ENCODE results near the gene CTNNA3.
"Not testable (repeated sequence)": the region's sequence is repeated elsewhere in the genome, so short reads cannot be mapped to it uniquely, and the experiment has no call there.

The CTNNA3 gene

DNA sequence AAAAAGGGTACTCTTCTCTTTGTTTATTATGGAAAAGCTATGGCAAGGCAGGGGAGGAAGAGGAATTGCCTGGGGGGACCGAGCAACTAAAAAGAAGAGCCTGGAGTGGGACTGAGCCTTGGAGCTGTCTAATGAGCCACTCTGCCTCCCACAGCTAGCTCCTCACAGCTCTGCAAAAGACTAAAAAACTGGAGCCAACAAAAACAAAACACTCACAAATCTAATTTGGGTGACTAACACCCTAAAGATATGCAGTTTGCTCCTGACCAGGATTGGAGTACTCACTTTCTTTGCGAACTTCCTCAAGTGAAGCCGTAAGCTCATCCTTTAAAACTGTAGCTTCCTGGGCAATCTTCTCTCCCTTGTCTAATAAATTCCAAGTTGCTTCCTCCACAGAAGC lies 89.4 kb downstream of the CTNNA3 start:
- DNase-seq (ENCODE audit: low read depth in 2 of 3, low spot score in 2 of 3) = no peak

DNA sequence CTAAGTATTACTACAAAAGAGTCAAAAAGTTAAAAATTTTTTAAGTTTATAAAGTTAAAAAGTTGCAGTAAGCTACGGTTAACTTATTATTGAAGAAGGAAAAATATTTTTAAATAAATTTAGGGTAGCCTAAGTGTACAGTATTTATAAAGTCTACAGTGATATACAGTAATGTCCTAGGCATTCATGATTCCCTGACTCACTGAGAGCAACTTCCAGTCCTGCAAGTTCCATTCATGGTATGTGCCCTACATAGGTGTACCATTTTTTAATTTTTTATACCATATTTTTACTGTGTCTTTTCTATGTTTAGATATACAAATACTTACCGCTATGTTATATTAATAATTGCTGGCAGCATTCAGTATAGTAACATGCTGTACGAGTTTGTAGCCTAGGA lies 92.3 kb downstream of the CTNNA3 start:
- DNase-seq (ENCODE audit: low read depth in 2 of 3, low spot score in 2 of 3) = no peak

- DNase-seq (ENCODE audit: low read depth in 2 of 3, low spot score in 2 of 3) = no peak
Measured at GRCh38 chr10:67603086-67603485, 92.9 kb downstream of the CTNNA3 start.

DNA sequence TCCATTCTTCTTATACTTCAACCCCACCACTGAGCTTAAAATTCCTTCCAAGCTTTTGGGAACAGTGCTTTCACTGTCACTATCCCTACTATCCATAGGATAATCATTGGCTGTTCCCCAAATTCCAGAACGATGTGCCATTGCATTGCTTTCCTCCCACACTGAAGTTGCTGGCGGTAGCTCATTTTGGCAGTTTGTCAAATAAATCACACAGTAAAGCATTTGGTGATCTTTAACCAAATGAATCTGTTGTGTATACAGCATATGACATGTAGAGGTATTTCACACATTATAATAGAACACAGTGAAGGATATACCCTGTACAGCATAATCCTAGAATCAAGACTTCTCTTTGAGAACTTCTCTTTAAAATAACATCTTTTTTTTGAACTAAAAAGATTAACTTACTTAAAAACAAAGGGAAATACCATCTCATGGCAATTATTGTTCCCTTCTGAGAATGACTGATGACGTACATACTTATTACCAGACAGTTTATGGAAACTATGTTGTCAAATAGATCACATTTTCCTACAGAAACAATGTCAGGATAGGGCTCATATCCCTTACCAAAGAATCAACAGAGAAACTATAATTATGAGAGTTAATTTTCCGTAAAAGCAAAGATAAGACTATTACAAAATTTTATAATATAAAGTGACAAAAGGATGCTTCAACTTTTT lies 93.6 kb downstream of the CTNNA3 start:
- no peak for DNase-seq (ENCODE audit: low read depth in 2 of 3, low spot score in 2 of 3)

DNA sequence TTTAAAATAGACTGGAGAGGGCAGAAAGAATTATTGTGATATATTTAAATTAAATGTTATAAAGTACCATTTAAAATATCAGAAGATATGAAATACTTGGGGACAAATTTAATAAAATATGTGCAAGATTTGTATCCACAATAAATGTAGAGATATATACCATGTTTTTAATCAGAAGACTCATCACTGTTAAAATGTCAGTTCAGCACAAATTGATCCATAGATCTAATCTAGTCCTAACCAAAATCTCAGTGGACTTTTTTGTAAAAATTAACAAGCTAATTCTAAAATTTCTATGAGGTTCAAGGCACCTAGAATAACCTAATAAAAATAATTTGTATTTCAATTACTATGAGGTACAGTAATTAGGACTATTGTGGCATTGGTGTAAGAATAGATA lies 96.4 kb downstream of the CTNNA3 start:
- DNase-seq (ENCODE audit: low read depth in 2 of 3, low spot score in 2 of 3) = no peak

- DNase-seq (ENCODE audit: low read depth in 2 of 3, low spot score in 2 of 3) = no peak
Measured at GRCh38 chr10:67596641-67597040, 99.4 kb downstream of the CTNNA3 start.

DNA sequence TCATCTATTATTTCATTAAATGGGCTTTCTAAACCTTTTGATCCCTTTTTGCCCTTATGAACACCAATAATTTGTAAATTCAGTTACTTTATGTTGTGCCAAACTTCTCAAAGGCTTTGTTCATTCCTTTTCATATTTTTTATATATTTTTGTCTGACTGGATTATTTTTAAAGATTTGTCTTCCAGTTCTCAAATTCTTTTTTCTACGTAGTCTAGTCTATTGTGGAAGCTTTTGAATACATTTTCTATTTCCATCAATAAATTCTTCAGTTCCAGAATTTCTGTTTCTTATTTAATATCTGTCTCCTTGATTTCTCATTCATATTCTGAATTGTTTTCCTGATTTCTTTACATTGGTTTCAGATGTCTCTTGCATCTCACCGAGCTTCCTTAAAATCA lies 108.2 kb downstream of the CTNNA3 start:
- DNase-seq (ENCODE audit: low read depth in 2 of 3, low spot score in 2 of 3) = no peak

DNA sequence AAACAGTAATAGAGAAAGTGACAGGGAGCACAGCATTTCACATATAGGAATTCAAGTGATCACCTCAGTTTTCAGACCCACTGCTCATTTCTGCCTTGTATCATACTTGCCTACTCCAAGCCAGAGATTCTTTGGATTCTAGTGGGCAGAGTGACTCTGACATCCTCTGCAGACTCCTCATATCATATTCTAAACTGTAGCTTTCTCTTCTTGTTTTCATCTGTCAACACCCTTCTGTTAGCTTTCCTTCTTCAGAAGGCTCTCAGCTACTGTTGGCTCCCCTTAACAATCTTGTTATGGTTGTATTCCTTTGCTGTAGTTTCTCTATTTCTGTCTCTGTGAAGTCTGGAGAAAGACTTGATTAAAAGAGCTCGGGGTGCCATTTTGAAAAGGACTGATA lies 120.5 kb downstream of the CTNNA3 start:
- no peak for DNase-seq (ENCODE audit: low read depth in 2 of 3, low spot score in 2 of 3)

- no peak for DNase-seq (ENCODE audit: low read depth in 2 of 3, low spot score in 2 of 3)
Measured at GRCh38 chr10:67573484-67573883, 122.5 kb downstream of the CTNNA3 start.

DNA sequence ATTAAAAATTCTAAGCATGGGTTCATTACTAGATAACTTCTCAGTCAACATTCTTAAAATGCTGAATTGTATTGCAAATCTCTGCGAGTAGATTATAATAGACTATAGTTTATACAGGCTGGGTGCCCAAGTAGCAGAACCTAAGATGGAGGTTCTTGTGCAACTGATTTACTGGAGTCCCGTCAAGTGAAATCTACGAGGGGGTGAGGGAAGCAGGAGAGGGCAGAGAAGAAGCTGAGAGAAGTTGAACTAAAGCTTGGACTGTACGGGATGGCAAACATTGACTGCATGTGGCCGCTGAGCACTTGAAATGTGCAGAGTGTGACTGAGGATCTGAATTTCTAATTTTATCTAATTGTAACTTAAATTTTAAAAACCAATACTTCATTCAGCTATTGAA lies 124.5 kb downstream of the CTNNA3 start:
- no peak for DNase-seq (ENCODE audit: low read depth in 2 of 3, low spot score in 2 of 3)

DNA sequence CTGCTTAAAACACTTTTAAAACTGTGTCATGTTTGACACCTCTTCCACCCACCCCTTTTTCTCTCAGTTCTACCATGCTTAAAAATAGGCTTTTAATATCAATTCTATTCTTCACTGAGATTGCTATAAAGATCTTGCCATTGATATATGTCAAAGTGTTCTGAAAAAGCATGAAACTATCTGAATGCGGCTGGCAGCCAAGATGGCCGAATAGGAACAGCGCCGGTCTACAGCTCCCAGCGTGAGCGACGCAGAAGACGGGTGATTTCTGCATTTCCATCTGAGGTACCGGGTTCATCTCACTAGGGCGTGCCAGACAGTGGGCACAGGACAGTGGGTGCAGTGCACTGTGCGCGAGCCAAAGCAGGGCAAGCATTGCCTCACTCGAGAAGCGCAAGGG lies 137.7 kb downstream of the CTNNA3 start:
- not testable (repeated sequence) for DNase-seq (ENCODE audit: low read depth in 2 of 3, low spot score in 2 of 3)

DNA sequence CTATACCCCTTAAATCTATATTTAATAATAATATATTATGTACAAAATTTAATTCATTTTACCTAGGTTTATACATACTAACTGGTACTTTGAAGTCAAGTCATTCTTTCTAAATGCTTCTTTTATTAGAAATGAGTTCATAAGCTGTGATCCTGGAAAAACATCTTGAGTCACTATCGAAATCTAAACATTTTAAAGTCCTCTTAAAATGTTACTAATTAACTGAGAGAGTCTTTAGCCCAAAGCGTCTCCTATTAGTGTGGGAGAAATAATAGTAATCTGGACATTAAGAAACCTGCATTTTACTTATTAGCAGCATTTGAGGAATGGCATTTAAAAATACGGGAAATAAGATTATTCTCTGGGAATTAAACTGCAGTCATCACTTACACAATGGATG lies 142.7 kb downstream of the CTNNA3 start:
- no peak for DNase-seq (ENCODE audit: low read depth in 2 of 3, low spot score in 2 of 3)

DNA sequence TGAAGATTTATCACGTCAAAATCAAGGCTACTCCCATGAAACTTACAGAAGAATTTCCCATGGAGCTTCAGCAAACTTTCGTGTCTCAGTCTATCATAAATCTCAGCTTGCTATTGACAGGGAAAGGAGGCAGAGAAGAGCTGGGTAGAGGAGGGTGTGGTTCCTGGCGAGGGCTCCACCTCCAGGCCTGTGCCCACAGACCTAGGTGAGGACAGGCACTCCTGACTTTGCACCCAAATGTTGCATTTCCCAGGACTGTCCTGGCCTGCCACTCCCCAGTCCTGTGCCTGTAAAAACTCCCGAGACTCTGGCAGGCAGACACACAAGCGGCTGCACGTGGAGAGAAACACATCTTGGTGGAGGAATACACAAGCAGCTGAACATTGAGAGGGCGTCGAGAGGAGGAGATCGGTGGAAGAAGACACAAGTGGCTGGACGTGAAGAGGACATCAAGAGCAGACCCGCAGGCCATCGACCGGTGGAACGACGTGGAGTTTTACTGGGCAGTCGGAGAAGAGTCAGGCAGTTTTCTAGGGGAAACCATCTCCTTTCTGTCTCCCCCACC lies 145.1 kb downstream of the CTNNA3 start:
- no peak for DNase-seq (ENCODE audit: low read depth in 2 of 3, low spot score in 2 of 3)

- DNase-seq (ENCODE audit: low read depth in 2 of 3, low spot score in 2 of 3) = no peak
Measured at GRCh38 chr10:67550046-67550445, 145.9 kb downstream of the CTNNA3 start.

DNA sequence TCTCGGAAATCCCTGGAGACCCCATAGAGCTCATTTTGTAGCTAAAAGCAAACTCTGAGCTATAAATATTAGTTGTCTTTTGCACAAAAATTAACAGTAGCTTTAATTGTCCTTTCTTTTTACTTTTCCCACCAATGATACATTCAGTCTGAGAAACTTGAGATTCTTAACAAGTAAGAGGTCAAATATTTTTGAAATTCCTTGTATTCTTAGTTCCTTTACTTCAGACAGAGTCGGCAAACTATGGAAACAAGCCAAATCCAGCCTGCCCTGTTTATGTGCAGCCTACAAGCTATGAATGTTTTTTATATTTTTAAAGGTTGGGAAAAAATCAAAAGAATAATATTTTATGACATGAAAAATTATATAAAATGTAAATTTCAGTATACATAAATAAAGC lies 146.6 kb downstream of the CTNNA3 start:
- no peak for DNase-seq (ENCODE audit: low read depth in 2 of 3, low spot score in 2 of 3)

GRCh38 chr10:67541411-67541810 lies 154.6 kb downstream of the CTNNA3 start:
- DNase-seq (ENCODE audit: low read depth in 2 of 3, low spot score in 2 of 3) = no peak

- DNase-seq (ENCODE audit: low read depth in 2 of 3, low spot score in 2 of 3) = no peak
Measured at GRCh38 chr10:67539312-67539711, 156.7 kb downstream of the CTNNA3 start.

DNA sequence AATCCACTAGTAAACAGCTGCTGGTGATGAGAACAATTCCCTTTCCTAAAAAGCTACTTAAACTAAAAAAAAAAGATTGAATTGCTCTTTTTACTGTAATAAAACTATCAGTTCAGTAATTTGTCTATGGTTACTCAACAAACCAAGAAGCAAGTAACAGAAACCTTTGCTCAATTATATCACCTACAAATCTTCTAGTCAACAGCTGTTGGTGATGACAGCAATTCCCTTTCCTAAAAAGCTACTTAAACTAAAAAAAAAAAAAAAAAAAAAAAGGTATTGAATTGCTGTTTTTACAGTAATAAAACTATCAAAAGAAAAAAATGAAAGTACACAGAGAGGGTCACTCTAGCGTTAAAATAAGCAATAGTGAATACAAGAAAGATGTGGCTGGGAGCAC lies 158.1 kb downstream of the CTNNA3 start:
- DNase-seq (ENCODE audit: low read depth in 2 of 3, low spot score in 2 of 3) = no peak

- no peak for DNase-seq (ENCODE audit: low read depth in 2 of 3, low spot score in 2 of 3)
Measured at GRCh38 chr10:67533376-67533775, 162.6 kb downstream of the CTNNA3 start.

DNA sequence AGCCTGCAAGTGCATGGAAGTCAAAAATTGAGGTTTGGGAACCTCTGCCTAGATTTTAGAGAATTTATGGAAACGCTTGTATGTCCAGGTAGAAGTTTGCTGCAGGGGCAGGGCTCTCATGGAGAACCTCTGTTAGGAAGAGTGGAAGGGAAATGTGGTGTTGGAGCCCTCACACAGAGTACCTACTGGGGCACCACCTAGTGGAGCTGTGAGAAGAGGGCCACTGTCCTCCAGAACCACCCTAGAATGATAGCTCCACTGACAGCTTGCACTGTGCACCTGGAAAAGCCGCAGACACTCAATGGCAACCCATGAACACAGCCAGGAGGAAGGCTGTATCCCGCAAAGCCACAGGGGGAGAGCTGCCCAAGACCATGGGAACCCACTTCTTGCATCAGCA lies 165.0 kb downstream of the CTNNA3 start:
- not testable (repeated sequence) for DNase-seq (ENCODE audit: low read depth in 2 of 3, low spot score in 2 of 3)

DNA sequence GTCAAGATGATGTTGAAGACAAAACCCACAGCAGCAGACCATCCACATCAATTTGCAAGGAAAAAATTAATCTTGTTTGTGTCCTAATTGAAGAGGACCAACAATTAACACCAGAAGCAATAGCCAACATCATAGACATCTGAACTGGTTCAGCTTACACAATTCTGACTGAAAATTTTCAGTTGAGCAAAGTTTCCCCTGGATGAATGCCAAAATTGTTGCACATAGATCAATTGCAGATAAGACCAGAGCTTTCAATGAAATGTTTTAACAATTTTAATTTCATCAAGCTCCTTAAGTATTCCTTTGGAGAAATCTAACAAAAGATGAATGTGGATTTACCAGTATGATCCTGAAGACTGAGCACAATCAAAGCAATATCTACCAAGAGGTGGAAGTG lies 168.6 kb downstream of the CTNNA3 start:
- no peak for DNase-seq (ENCODE audit: low read depth in 2 of 3, low spot score in 2 of 3)

GRCh38 chr10:67521546-67521945 lies 174.4 kb downstream of the CTNNA3 start:
- no peak for DNase-seq (ENCODE audit: low read depth in 2 of 3, low spot score in 2 of 3)

DNA sequence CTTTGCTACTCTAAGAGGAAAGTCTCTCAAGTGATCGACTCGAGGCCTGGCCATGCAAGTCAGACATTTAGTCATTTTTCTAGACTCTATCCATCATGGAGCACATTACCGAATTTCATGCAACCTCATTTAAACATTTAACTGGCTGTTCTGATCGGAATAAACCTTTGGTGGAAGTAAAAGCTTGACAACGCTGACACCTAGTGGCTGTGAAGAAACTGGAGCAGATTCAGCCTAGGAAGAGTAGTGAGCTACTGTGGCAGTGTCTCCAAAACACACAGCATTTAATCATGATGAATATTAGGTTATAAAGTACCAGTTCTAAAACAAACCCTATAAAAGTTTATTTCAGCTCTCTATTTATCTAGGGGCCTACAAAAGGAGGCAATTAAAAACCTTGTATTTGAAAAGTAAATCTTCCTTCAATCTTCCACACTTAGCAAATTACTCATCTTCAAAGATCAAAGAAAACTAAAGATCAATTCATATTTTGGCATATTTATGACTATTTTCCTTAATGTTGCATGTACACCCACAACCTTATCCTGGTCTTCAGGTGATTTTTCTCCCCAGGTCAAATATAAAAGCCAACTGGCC lies 175.0 kb downstream of the CTNNA3 start:
- DNase-seq (ENCODE audit: low read depth in 2 of 3, low spot score in 2 of 3) = no peak
